Measurements from ENCODE around the gene SYNGR3. TPM values are rescaled to one million over a fixed set of nuclear protein-coding genes. Genes with fewer than 3 reads are reported as not detected.
"Not testable (repeated sequence)": the region's sequence is repeated elsewhere in the genome, so short reads cannot be mapped to it uniquely, and the experiment has no call there.

SYNGR3 gene
- polyA plus RNA-seq, 2 of the 4 experiments (the other 2 are of a cell fraction) = 4.1 to 4.9 TPM

DNA sequence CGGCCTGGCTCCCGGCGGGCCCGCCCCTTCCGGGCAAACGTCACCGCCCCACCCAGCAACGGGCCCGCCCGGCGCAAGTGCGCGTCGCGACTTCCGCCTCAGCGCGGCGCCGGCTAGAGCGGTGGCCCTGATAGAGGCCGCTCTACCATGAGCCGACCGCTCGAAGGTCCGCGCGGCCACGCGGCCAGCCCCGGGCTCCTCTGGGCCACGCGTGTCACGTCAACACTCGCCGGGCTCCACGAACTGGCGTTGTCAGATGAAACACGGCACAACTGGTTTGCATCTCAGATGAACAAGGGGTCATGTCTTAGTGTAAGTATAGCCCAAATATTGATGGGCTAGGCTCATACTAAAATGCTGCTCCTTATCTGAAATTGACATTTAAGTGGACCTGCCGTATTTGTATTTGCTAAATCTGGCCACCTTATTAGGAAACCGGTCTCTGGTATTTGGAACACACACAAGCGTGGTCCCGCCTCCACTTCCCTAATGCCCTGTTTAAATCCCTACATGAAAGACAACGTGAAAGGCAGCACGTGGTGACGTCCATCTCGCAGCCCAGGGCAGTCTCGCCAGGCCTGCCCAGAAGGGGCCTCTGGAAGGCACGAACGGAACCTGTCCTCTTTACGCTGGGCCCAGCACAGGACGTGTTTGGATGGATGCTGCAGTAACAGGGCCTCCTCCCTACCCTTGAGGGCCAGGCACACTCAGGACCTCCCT is 20.2 kb downstream of the SYNGR3 start, which contains the start of gene ZNF598 (continued):
- TF ChIP-seq CBX2 (IDR thresholded peaks at IDR 0.05; ENCODE audit: borderline replicate concordance, low read depth) = no peak
- TF ChIP-seq TFCP2L1 (CRISPR knock-in tag; IDR thresholded peaks at IDR 0.05) = peak; percentile 86
- TF ChIP-seq KDM1A (IDR thresholded peaks at IDR 0.05; ENCODE audit: low read depth) = no peak
- TF ChIP-seq NPAS2 (CRISPR knock-in tag; IDR thresholded peaks at IDR 0.05; ENCODE audit: borderline replicate concordance) = no peak; the same call in 1 of the 2 replicates
- TF ChIP-seq HEYL (CRISPR knock-in tag; IDR thresholded peaks at IDR 0.05) = no peak
- TF ChIP-seq ZSCAN20 (CRISPR knock-in tag; IDR thresholded peaks at IDR 0.05) = 0 out of 2 replicates have a peak, but pooled peaks have one; percentile 25
- peak; percentile 84 to 89 for TF ChIP-seq JUN (IDR thresholded peaks at IDR 0.05)
- TF ChIP-seq, protein P1, sequence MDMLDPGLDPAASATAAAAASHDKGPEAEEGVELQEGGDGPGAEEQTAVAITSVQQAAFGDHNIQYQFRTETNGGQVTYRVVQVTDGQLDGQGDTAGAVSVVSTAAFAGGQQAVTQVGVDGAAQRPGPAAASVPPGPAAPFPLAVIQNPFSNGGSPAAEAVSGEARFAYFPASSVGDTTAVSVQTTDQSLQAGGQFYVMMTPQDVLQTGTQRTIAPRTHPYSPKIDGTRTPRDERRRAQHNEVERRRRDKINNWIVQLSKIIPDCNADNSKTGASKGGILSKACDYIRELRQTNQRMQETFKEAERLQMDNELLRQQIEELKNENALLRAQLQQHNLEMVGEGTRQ (IDR thresholded peaks at IDR 0.05) = peak; percentile 60
- TF ChIP-seq, protein P2, sequence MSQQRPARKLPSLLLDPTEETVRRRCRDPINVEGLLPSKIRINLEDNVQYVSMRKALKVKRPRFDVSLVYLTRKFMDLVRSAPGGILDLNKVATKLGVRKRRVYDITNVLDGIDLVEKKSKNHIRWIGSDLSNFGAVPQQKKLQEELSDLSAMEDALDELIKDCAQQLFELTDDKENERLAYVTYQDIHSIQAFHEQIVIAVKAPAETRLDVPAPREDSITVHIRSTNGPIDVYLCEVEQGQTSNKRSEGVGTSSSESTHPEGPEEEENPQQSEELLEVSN (IDR thresholded peaks at IDR 0.05; ENCODE audit: borderline replicate concordance, low read depth) = peak; percentile 66; the same call in 1 of the 2 replicates
- peak; percentile 81 for TF ChIP-seq POLR2A (IDR thresholded peaks at IDR 0.05; ENCODE audit: low read length)
- no peak for TF ChIP-seq EHMT2 (IDR thresholded peaks at IDR 0.05; ENCODE audit: low read depth)
- peak; percentile 39; the same call in 1 of the 2 replicates for TF ChIP-seq HOXA7 (CRISPR knock-in tag; IDR thresholded peaks at IDR 0.05)
- TF ChIP-seq MYC (IDR thresholded peaks at IDR 0.05; ENCODE audit: borderline replicate concordance, low read length) = peak; percentile 91
- TF ChIP-seq PHF8 (IDR thresholded peaks at IDR 0.05; ENCODE audit: borderline replicate concordance, low read depth) = peak; percentile 96
- TF ChIP-seq, protein P3, sequence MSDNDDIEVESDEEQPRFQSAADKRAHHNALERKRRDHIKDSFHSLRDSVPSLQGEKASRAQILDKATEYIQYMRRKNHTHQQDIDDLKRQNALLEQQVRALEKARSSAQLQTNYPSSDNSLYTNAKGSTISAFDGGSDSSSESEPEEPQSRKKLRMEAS (IDR thresholded peaks at IDR 0.05) = peak; percentile 97
- TF ChIP-seq SREBF2 (IDR thresholded peaks at IDR 0.05) = no peak
- no peak for TF ChIP-seq BHLHE40 (IDR thresholded peaks at IDR 0.05; ENCODE audit: low read depth, low read length)
- TF ChIP-seq KDM5A (IDR thresholded peaks at IDR 0.05) = no peak
- TF ChIP-seq TP53 (CRISPR knock-in tag; IDR thresholded peaks at IDR 0.05) = peak; percentile 63; the same call in 1 of the 2 replicates
- TF ChIP-seq EHF (CRISPR knock-in tag; IDR thresholded peaks at IDR 0.05) = peak; percentile 48; the same call in 1 of the 2 replicates
- TF ChIP-seq, protein P4, sequence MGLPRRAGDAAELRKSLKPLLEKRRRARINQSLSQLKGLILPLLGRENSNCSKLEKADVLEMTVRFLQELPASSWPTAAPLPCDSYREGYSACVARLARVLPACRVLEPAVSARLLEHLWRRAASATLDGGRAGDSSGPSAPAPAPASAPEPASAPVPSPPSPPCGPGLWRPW (IDR thresholded peaks at IDR 0.05) = no peak
- TF ChIP-seq HOXB13 (CRISPR knock-in tag; IDR thresholded peaks at IDR 0.05; ENCODE audit: low read depth) = peak; percentile 73; the same call in 1 of the 2 replicates
- no peak for TF ChIP-seq ZNF302 (CRISPR knock-in tag; IDR thresholded peaks at IDR 0.05)
- no peak for TF ChIP-seq CBX8 (IDR thresholded peaks at IDR 0.05)

DNA sequence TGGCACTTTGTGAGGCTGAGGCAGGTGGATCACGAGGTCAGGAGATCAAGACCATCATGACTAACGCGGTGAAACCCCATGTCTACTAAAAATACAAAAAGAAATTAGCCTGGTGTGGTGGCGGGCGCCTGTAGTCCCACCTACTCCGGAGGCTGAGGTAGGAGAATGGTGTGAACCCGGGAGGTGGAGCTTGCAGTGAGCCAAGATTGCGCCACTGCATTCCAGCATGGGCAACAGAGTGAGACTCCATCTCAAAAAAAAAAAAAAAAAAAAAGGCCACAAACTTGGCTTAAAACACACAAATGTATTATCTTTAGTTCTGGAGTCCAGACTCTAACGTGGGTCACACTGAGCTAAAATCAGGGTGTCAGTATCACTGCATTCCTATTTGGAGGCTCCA is 22.0 kb downstream of the SYNGR3 start:
- WGBS (ENCODE audit: missing lambda C conversion rate) = 81% methylated on average over 9 of the region's 9 CpGs
- peak in 1 of 2 experiments; percentile 66; a peak in 2 of 4 replicates for TF ChIP-seq CEBPB (IDR thresholded peaks at IDR 0.05)
- POLR2A ChIA-PET = interaction anchor here (1.0 kb wide), 1 partner anchor 143 kb away, joined by 11 read pairs; the partner anchor contains the start of gene TRAF7

More for the DNA sequence above, 22.0 kb downstream of the SYNGR3 start:
- H3K4me3 ChIP-seq; H3K9me3 ChIP-seq; H3K4me2 ChIP-seq; DNase-seq (ENCODE audit: low read depth in 1 of 2, low spot score in 1 of 2); FAIRE-seq; ATAC-seq: not testable (repeated sequence)
- Histone ChIP-seq H3K4me1 (peaks cover 52% of the 10 kb centered on the region), H3K27ac (peak overlapping the region in 1 of 2 experiments; percentile 55; a peak in 2 of 6 replicates)
- CTCF ChIA-PET = interaction anchor here (0.6 to 5.4 kb wide), 4 partner anchors 8 to 132 kb away, joined by 4 to 41 read pairs (median 28); no protein-coding TSS in a partner anchor

Data from A549 (cell line).